CD4-positive, alpha-beta T cell treated with Interleukin-2 at 100 ng/mL for 4 hours (primary cell): Measurements from ENCODE around the gene FAM83C.
"Not testable (repeated sequence)": the region's sequence is repeated elsewhere in the genome, so short reads cannot be mapped to it uniquely, and the experiment has no call there.

ENCODE experiments used
- DNase-seq: peaks from one replicate; pipeline ENCODE4 v3.0.0-alpha.2; 2020; ENCODE audit warnings: low spot score

The FAM83C gene

DNA sequence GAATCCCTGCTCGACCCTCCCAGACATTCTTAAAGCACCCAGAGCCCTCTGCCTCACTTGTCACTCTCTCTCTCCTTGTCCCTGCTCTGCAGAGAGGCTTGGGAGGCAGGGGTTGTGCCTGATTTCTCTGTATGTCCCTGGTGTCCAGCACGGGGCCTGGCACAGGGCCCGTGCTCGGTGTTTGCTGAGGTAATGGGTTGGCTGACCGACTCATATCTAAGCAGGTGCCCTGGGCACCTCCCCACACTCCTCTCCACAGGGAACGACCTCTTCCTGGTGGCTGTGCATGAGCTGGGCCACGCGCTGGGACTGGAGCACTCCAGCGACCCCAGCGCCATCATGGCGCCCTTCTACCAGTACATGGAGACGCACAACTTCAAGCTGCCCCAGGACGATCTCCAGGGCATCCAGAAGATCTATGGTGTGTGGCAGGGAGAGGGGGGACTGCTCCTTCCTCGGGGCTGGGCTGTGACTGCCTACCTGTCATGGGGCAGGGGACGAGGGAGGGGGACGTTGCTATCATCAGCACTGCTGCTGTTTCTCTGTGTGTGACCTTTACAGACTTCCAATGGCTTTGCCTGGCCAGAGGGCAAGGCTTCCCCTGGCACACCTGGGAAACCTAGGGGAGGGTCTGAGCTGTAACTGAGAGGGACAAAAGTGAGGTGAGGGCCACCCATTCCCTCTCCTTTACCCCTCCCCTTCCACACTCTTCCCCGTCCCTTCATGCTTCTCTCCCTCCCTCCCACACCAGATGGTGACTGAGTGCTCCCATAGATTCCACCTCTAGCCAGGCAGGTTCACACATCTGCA is 28.5 kb downstream of the FAM83C start:
- no peak for DNase-seq

DNA sequence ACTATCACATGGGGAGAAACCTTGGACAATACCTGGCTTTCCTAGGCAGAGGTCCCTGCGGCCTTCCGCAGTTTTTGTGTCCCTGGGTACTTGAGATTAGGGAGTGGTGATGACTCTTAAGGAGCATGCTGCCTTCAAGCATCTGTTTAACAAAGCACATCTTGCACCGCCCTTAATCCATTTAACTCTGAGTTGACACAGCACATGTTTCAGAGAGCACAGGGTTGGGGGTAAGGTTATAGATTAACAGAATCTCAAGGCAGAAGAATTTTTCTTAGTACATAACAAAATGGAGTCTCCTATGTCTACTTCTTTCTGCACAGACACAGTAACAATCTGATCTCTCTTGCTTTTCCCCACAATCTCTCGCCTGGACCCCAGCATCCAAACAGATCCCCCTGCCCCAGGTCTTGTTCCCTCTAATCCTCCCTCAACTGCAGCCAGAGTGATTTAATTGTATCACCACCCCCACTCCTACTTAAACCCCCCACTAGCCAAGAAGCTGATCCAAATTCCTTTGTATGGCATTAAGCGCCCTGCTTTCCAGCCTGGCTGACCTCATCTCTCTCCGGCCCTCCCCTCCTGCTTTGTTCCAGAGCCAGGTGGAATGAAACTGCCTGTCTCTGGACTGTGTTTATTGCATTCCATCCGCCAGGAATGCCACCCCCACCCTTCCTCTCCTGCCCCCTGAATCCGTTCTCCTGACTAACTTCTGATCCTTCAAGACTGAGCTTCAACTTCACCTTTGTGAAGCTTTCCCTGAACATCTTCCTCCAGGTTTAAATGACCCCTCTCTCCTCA is 29.3 kb downstream of the FAM83C start:
- not testable (repeated sequence) for DNase-seq

DNA sequence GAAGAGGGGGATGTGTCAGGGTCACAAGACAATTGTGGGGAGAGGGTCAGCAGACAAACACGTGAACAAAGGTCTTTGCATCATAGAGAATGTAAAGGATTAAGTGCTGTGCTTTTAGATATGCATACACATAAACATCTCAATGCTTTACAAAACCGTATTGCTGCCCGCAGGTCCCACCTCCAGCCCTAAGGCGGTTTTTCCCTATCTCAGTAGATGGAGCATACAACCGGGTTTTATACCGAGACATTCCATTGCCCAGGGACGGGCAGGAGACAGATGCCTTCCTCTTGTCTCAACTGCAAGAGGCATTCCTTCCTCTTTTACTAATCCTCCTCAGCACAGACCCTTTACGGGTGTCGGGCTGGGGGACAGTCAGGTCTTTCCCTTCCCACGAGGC is 29.9 kb downstream of the FAM83C start:
- not testable (repeated sequence) for DNase-seq

DNA sequence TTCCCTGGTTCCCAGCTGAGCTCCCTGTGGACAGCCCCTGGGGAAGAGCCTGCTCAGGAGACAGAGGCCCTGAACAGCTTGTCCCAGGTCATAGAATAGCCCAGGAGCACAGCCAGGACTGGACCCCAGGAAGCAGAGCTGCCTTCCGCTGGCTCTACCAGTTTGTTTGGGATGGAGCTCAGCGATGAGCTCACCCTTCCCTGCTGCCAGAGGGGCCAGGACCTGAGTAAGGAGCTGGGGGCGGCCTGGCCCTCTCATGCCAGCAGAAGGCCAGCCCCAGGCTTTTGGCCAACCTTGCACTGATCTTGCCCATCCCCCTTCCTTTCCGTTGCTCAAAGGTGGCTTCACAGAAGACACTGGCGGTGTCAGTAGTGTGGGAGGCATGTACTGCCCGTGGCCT is 31.8 kb downstream of the FAM83C start:
- DNase-seq, result no peak

DNA sequence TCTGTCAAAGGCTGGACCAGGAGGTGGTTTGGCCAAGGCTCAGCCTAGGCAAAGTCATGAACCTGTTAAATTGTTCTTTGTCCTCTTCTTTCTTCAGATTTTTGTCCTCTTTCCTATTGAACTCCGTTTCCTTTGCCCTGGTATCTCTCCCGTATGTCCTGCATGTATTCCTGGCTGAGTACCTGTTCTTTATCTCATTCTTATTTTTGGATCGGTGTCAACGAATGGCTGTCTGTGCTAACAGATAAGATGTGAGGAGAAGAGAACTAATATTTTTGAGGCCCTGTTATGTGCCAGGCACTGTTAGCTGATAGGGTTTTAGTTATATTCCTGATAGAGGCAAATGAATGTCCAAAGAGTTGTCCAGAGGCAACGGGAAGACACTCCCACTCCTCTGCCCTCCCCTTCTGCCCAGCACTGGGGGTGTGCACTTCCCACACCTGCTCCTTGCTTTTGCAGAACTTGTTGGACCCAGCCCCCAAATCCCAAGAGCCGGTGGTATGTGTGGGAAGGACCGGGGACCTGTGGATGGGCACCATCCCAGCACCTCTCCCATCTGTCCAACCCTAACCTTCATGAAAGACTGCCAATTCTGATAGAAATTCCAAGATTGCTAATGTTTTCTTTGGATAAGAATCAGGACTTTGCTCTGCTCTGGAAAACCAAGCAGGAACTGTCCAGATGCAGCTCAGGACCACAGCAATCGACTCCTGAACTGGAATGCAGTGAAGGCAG is 34.9 kb downstream of the FAM83C start:
- no peak for DNase-seq

DNA sequence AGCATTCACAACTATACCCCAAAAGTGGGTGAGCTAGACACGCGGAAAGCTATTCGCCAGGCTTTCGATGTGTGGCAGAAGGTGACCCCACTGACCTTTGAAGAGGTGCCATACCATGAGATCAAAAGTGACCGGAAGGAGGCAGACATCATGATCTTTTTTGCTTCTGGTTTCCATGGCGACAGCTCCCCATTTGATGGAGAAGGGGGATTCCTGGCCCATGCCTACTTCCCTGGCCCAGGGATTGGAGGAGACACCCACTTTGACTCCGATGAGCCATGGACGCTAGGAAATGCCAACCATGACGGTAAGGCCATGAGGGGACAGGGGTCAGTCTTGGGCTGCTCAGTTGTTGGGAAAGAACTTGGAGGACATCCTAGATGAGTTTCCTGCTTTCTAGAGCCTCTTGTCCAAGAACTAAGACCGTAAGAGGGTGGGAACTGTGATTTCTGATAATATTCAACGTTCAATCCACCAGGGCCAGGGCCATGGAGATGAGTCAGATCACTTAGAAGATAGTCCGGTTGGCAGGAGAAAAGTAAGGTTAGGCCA is 37.7 kb downstream of the FAM83C start:
- DNase-seq, result no peak

DNA sequence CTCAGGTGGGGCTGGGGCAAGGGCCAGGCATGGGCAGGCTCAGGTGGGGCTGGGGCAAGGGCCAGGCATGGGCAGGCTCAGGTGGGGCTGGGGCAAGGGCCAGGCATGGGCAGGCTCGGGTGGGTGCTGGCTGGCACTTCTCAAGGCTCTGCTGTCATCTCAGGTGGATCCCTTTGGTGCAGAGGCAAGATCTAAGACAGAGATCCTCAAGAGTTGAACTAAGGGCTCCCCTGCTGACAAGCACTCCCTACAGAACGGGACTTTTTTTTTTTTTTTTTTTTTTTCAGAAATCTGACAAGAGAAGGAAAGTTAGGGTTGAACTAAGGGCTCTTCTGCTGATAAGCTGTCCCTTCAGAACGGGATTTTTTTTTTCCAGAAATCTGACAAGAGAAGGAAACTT is 39.2 kb downstream of the FAM83C start:
- DNase-seq, result no peak

DNA sequence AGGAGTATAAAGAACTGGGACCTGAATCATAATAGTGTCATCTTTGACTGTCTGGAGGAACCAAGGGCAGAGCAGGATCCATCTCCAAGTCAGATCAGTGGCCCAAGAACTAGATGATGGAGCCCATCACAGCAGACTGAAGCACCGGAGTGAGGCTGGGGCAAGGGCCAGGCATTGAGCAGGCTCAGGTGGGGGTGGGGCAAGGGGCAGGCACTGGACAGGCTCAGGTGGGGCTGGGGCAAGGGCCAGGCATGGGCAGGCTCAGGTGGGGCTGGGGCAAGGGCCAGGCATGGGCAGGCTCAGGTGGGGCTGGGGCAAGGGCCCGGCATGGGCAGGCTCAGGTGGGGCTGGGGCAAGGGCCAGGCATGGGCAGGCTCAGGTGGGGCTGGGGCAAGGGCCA is 39.6 kb downstream of the FAM83C start:
- not testable (repeated sequence) for DNase-seq

DNA sequence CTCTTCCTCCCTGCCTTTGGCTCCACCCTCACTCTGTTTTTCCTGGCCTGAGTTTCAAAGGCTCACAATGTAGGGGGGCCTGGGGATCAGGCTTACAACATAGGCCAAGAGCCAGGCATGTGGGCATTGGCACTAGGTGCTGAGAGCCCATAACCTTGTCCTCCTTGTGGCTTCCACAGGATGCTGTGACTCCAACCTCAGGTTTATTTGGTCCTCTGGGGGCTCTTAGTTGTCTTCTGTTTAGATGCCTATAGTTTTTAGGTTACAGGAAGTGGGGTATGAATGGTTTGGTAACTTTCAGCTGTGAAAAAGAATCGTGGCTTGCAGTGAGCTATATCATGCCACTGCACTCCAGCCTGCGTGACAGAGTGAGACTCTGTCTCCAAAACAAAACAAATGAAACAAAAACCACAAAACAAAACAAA is 40.2 kb downstream of the FAM83C start:
- peak; percentile 51 for DNase-seq

DNA sequence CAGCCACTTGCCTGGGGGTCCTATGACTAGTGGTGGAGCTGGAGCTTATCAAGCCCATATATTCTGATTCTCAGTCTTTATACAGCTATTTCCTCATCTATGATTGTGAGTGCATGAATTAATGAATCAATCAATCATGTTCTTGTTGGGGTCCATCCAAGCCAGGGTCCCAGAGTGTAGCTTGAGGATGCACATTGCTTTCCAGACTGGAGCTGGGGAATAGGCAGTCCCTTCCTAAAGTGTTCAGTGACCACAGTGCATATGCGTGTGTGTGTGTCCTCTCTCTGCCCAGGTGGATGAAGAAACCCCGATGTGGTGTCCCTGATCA is 40.6 kb downstream of the FAM83C start:
- no peak for DNase-seq

DNA sequence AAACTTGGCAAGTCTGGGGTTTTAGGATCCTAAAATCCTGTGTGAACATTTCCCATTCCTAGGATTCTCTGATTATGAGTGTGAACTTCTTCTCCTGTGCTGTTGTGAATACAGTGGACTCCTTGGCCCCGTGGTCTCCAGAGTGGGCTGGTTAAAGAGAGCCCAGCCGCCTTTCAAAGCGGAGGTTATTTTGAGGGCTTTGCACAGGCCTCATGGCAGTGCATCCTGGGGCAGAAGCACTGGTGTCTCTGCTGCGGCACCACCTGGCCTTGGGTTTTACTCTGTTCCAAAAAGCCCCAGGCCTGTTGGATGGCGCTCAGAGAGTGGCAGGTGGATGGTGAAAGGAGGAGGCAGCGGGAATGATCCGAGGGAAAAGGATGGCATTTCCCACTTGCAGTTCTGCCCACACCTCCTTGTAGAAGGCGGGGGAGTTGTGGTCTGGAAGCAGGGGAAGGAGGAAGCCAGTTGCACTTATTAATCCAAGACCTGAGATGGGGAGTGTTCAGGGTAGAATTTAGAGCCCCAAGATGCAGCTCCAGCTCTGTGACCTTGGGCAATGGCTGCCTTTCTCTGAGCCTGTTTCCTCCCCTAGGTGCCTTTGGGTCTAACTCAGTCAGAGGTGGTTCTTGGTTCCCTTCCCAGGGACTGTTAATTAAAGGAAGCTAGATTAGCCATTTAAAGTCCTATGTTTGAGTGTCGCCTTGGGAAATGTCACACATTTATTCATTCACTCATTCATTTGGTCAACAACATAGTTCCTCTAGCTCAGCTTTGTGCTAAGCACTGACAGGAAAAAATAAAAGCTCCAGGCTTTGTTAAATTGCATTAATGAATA is 43.4 kb downstream of the FAM83C start:
- no peak for DNase-seq

DNA sequence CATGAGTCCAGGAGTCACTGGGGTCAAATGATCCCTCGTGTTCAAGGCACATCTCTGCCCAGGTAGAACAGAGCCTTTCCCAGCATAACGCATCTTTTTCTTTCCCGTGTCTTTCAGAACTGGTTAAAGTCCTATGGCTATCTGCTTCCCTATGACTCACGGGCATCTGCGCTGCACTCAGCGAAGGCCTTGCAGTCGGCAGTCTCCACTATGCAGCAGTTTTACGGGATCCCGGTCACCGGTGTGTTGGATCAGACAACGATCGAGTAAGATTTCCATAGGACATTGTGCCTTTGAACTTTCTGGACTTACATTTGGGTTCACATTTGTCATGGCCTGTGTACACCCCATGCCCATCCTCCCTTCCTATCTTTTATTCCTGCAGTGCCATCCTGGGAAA is 45.5 kb downstream of the FAM83C start:
- DNase-seq, result no peak

DNA sequence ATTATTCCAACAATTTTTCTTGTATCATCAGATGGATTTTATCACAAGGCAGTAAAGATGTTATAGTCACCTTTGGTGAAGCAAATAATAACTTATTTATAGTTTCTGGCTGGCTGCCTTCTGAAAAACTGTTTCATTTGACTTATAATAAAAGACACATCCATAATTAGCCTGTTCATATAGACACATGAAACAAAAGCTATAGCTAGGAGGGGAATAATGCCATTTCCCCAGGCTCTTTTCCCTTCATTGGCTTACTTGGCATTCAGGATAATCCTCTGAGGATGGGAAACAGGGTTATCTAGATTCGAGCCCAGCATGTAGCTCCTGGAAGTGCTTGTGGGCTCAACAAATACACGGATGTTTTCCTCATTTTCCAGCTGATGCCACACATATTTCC is 48.2 kb downstream of the FAM83C start:
- DNase-seq, result no peak

DNA sequence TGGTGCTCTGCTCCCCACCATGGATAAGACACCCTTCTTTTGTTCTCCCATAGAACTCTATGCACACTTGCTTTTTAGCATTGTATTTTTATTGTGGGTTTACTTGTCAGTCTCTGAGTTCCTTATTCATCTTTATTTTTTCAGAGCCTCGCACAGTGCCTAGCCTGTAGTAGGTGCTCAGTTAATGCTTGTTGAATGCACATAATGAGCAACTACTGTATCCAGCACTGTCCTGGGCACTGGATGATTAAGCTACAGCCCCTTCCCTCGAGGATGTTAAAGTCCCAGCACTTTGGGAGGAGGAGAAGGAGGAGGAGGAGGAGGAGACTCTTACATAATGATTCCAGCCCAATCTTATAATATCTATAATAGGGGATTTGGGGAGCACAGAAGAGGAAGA is 48.9 kb downstream of the FAM83C start:
- DNase-seq, result no peak

DNA sequence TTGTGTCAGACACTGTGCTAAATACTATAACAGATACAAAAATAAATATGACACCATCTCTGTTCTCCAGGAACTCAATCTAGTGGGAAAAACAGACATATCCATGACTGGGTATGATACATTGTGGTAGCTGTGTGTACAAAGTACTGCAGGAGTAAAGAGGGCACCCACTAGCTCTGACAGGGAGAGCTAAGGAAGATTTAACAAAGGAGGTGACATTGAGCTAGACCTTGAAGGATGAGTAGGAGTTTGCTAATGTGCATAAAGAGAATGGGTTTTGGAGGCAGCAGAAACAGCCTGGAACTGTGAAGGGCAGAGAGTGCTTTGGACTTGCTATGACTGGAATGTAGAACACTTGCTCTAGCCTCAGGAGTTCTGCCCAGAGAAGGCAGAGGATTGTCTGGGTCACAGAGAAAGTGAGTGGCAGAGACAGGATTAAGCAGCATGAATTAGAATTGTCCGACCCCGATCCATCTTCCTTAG is 51.4 kb downstream of the FAM83C start:
- no peak for DNase-seq

DNA sequence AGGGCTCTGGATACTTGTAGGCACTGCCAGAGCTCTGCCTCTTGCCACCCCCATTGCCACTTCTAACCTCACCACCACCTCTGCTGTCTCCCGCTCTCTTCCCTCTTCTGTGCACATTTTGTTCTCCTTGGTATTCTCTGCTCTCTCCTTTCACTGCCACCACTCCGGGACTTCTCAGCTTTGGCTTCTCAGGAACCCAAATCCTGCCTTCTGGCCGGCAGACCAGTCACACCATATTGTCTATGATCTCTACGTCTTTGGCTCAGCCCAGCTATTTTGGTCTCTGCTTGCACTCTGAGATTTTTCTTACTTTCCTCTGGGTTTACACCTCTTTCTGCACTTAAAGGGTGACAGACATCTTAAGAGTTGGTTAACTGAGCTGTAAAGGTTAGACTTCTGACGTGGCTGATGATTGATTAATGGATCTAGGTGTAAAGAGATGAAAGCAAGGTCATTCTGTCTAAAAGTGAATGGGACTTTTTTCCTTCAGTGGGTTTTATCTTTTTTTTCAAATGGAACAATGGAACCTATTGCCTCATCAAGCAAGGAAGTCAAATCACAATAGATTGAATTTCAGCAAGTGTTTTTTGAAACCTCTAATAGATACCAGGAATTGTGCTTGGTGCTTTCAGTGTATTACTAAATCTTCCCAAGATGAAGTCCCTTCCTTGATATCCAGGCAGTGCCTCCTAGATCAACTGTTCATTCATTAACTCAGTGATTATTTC is 52.0 kb downstream of the FAM83C start:
- DNase-seq, result no peak

DNA sequence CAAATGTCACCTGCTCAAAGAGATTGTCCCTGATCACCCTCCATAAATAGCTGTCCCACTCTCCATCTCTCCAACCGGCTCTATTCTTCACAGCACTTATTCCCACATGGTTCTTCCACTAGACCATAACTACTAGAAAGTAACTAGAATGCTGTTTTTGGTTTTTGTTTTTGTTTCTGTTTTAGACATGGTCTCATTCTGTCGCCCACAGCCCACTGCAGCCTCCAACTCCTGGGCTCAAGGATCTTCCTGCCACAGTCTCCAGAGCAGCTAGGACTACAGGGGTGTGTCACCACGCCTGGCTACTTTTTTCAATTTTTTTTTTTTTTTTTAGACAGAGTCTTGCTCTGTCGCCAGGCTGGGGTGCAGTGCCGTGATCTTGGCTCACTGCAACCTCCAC is 53.5 kb downstream of the FAM83C start:
- DNase-seq, result no peak

DNA sequence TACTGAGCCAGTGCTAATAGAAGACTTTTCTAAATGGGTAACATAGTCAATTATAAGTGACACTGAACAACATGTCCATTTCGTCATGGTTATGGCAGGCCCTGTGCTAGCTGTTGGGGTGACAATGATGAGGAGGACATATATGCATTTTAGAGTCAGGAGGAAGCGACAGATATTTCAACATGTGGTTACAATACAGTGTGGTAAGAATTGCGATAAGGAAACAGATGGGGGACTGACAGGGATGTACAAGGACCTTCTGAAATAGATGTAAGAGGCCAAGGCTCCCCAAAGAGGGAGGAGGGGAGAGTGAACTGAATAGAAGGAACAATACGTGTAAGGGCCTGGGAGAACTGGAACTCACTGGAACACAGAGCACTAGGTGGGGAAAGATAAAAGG is 54.1 kb downstream of the FAM83C start:
- DNase-seq, result no peak

DNA sequence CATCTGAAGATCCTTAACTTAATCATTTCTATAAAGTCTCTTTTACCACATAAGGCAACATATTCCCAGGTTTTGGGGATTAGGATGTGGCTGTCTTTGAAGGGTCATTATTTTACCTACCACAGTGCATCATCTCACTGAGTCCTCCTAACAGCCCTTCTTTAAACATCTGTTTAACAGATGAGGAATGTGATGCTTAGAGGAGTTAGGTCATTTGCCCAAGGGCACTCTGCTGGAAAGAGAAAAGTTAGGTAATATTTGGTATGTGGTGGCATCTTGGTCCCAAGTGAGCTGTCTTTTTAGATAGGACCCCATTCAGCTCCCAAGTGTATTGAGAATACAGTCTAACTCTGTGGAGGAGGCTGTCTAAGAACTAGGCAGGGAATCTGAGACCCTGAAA is 54.7 kb downstream of the FAM83C start:
- no peak for DNase-seq

DNA sequence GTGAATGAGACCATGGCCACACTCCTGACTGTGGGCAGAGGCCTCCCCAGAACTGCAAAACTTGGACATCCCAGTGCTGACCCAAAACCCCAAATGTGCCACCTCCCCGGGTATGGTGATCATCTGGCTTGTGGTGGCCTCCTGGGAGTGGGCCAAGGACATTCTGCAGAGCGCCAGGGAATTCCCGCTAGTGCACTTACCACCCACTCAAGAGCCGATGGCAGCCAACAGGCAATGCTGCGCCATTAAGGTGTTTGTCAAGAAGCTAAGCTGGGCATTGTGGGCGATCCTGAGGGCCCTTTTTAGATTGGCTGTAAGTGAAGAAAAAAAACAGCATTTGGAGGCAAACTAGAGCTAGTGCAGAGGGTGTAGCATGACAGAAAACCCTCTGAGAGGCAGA is 56.3 kb downstream of the FAM83C start:
- no peak for DNase-seq
